Dedifferentiated amniotic fluid mesenchymal stem cell (primary cell): ENCODE measurements around the gene NIPBL.
"Not testable (repeated sequence)": the region's sequence is repeated elsewhere in the genome, so short reads cannot be mapped to it uniquely, and the experiment has no call there.

Experiments
- DNase-seq: peaks from one replicate; pipeline ENCODE4 v3.0.0-alpha.2; 2016; ENCODE audit errors: extremely low spot score

The NIPBL gene

GRCh38 chr5:36901077-36901476 lies 24.5 kb downstream of the NIPBL start:
- not testable (repeated sequence) for DNase-seq

DNA sequence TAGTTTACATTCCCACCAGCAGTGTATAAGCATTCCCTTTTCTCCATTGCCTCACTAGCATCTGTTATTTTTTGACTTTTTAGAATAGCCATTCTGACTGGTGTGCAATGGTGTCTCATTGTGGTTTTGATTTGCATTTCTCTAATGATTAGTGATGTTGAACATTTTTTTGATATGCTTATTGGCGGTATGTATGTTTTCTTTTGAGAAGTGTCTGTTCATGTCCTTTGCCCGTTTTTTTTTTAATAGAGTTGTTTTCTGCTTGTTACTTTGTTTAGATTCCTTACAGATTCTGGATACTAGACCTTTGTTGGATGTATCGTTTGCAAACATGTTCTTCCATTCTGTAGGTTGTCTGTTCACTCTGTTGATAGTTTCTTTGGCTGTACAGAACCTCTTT lies 25.3 kb downstream of the NIPBL start:
- DNase-seq = no peak

- DNase-seq = no peak
Observed at GRCh38 chr5:36902353-36902752, 25.8 kb downstream of the NIPBL start.

DNA sequence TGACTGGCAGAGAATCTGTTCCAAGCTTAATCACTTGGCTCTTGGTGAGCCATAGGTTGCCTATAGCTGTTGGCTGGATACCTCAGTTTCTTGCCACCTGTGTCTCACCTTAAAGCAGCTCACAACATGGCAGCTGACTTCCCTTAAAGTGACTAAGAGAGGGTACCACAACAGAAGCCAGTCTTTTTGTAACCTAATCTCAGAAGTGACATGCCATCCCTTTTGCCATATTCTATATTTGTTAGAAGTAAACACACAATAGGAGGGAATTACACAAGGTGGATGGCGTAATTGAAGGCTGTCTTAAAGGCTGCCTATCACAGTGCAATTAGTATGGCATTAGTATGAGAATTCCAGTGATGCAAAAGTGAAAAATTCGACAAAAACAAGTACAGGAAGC lies 28.1 kb downstream of the NIPBL start:
- no peak for DNase-seq

DNA sequence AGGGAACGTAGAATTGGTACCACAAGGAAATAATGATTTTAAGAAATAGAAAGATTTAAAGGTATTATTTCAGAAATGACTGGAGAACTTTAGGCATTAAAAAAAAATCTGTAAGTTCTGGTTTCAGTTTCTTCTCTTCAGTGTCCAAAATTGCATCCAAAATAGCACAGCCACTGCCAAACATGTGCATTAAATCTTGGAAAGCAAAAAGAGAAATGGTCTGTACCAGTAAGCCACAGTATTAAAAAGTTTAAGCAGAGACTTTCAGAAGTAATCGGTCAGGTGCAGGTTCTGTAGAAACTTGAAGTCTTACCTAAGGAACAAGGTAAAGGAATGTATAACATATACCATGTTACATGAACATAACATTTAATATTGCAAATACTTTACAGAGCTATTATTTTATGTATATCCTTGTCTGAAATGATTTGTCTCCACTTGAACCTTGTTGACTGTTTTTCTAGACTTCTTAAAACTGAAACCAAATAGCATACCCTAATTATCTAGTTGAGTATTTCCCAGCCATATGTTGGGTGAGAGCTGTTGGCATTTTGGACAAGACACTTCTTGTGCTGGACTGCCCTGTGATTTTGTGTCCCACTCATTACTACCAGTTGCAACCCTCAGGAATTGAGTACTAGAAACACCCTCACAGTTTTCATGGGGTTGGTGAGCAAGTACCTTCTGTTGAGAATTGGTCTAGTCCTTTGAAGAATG lies 32.1 kb downstream of the NIPBL start:
- DNase-seq = no peak

- peak; percentile 25 for DNase-seq
Observed at GRCh38 chr5:36915653-36916052, 39.1 kb downstream of the NIPBL start.

- DNase-seq = not testable (repeated sequence)
Observed at GRCh38 chr5:36916614-36917013, 40.0 kb downstream of the NIPBL start.

DNA sequence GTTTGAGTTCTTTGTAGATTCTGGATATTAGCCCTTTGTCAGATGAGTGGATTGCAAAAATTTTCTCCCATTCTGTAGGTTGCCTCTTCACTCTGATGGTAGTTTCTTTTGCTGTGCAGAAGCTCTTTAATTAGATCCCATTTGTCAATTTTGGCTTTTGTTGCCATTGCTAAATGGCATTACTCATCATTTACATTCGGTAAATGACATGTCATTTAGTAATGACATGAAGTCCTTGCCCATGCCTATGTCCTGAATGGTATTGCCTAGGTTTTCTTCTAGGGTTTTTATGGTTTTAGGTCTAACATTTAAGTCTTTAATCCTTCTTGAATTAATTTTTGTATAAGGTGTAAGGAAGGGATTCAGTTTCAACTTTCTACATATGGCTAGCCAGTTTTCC lies 40.8 kb downstream of the NIPBL start:
- DNase-seq = not testable (repeated sequence)

GRCh38 chr5:36919238-36919637 lies 42.7 kb downstream of the NIPBL start:
- DNase-seq = no peak

GRCh38 chr5:36919650-36920049 lies 43.1 kb downstream of the NIPBL start:
- no peak for DNase-seq

- DNase-seq = peak; percentile 45
Observed at GRCh38 chr5:36928947-36929346, 52.4 kb downstream of the NIPBL start.

DNA sequence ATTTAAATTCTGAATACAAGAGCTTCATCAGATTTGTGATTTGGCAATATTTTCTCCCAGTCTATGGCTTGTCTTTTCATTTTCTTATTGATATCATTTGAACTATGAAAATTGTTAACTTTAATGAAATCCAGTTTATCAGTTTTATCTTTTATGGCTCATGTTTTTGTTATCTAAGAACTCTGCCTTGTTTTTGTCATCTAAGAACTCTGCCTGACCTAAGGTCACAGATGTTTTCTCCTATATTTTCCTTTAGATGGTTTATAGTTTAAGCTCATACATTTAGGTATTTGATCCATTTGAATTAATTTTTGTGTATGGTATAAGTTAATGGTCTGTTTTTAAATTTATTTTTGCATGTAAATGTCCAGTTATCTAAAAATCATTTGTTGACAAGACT lies 52.9 kb downstream of the NIPBL start:
- no peak for DNase-seq

DNA sequence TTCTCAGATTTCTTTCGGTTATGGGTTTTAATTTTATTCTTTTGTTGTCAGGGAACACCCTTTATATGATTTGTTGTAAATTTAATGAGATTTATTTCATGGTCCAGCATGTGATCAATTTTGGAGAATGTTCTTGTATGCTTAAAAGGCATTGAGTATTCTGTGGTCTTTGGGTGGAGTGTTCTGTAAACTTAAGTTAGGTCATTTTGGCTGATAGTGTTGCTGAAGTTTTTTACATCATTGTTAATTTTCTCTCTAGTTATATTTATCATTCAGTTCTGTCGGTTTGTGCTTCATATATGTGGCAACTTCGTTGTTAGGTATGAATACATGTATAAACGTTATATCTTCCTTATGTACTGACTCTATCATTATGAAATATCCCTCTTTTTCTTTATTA lies 55.5 kb downstream of the NIPBL start:
- DNase-seq = no peak

GRCh38 chr5:36932699-36933098 lies 56.1 kb downstream of the NIPBL start:
- DNase-seq = no peak

DNA sequence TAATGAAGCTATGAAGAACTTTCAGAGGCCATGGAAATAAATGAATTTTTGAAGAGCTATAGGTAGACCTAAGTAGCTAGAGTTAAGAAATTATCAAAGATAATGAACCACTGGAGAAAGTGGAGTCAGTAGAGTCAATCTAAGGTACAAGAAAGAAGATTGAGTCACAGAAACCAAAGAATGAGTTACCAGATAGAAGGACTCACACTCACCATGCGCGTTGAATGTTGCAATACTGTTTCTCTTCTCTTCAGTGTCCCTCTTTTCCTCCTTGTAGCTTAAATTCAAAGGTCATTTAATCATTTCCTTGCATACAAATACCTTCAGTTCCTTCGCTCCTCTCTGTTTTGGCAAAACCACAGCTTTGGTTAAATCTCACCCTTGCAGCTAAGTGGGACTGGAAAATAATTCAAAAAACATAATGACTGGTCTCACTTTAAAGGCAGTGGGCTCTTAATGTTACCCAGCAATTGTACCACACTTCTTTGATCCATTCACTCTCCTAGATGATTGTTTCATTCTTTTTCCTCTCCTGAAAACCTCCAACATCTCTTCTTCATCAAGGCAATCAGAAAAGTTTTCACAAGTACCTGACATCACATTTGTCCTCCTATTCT lies 58.3 kb downstream of the NIPBL start:
- DNase-seq = no peak

DNA sequence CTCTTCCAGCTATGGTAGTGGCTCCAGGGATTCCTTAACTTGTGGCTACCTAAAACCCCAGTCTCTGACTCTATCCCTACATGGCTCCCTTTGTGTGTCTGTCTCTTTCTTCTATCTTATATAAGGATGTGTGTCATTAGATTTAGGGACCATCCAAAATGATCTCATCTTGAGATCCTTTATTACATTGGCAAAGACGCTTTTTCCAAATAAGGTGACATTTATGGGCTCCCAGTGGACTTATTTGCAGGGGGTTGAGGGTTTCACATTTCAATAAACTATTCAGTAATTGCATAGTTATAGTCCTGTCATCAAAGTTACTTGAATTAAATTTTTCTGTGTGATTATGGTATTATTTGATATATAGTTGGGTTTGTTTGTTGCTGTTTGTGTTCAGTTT lies 59.2 kb downstream of the NIPBL start:
- no peak for DNase-seq

DNA sequence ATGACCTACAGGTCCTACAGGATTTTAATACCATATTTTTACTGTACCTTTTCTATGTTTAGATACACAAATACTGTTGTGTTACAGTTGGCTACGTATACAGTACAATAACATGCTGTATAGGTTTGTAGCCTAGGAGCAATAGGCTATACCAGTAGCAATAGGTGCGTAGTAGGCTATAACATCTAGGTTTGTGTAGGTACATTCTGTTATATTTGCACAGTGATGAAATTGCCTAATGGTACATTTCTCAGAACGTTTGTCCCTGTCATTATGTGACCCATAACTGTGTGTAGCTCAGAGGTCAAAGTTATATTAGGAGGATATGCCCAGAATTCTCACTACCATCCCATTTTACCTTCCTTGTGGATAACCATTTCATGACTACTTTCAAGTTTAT lies 59.7 kb downstream of the NIPBL start:
- no peak for DNase-seq

DNA sequence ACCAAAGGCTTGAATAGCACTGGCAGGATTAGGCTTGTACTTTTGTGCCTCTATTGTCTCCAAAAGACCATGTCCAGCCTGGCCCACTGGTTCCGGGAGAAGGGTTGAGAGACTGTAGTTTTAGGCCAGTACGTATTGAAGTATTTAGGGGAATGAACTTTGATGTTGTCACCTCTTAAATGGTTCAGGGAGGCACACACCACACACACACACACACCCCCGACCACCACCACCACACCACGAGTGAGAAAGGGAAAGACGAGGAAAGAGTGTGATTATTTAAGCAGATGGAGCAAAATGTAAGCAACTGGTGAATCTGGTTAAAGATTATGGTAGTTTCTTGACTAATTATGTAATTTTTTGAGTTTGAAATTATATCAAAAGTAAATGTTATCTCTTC lies 61.6 kb downstream of the NIPBL start:
- DNase-seq = no peak

- DNase-seq = no peak
Observed at GRCh38 chr5:36939969-36940858, 63.6 kb downstream of the NIPBL start.

DNA sequence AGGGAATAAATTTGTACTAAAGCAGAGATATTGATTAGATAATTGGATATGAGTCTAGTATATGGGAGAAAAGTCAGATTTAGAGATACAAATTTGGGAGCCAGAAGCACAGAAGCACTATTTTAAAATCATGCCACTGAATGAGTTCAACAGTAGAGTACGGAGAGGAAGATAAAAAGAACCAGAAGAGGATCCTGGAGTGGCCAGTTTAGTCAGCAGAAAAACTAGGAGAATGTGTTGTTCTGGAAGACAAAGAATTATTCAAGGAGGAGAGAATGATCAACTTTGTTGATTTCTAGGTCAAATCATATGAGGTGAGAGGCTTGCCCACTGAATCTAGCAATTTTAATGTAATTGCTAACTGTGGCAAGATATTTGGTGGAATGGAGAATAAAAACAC lies 67.0 kb downstream of the NIPBL start:
- DNase-seq = no peak

DNA sequence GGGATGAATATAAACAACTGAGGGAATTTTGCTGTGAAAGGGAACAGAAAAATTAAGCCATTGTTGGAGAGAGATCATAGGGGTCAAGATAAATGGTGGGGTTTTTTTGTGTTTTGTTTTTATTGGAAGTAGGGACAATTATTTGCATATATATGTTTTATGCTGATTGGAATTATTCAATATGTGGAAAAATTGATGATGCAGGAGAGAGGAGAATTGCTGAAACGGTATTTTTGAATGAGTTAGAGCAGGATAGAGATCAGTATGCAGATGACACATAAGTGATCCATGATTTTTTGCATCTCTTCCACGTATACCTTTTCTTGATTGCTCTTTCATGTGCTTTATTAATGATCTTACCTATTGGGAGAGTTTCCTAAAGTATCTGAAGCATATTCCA lies 67.5 kb downstream of the NIPBL start:
- DNase-seq = no peak

DNA sequence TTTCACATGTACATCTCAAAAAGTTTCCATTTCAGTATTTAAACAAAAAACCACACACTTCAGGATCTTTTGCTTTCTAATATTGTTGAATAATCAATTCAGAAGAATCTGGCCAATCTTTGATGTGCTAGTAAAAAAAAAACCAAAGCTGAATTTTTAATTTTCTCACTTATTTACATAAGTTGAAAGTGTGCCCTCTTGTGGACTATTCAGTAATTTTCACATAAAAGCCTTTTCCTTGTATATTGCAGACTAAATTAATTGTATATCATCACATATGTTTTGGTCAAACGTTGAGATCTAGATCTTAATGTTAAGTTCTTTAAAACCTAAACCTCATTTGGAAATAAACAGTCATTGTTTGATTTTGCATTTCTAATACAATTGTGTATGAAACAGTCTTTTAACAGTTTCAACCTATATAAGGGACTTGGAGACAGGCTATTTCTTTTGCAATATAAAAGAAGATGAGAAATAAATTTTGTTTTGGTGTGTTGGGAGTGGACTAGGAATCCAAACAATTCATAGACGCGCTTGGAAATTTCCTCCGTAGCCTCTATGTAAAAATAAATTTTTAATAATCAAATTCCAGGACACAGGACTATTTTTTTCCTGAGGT lies 68.1 kb downstream of the NIPBL start:
- DNase-seq = peak; percentile 88
